Neural cell (in vitro differentiated cells): Measurements from ENCODE around the gene LUZP1.

Experiments
- EZH2 ChIP-seq: fragments of 200-600, 300-800 bp; shearing (Covaris generic), sonication (generic); IDR thresholded peaks from 2 replicates; pipeline ENCODE4 v1.6.1; 2014; ENCODE audit warnings: antibody characterized with exemption, low read length, borderline replicate concordance, mild to moderate bottlenecking; ENCODE audit not compliant: insufficient read depth, poor library complexity, severe bottlenecking
- TAF1 ChIP-seq: IDR thresholded peaks from 2 replicates; pipeline ENCODE4 v1.6.1; 2012; ENCODE audit warnings: low read depth
- TF ChIP-seq, protein P1 (sequence below): fragments of 450-650 bp; IDR thresholded peaks from 2 replicates; pipeline ENCODE4 v1.5.1; 2014; ENCODE audit warnings: antibody characterized with exemption, mild to moderate bottlenecking, moderate library complexity; ENCODE audit not compliant: poor library complexity, severe bottlenecking

GRCh38 chr1:23133587-23133986 is 35.1 kb downstream of the LUZP1 start:
- TF ChIP-seq, protein P1, sequence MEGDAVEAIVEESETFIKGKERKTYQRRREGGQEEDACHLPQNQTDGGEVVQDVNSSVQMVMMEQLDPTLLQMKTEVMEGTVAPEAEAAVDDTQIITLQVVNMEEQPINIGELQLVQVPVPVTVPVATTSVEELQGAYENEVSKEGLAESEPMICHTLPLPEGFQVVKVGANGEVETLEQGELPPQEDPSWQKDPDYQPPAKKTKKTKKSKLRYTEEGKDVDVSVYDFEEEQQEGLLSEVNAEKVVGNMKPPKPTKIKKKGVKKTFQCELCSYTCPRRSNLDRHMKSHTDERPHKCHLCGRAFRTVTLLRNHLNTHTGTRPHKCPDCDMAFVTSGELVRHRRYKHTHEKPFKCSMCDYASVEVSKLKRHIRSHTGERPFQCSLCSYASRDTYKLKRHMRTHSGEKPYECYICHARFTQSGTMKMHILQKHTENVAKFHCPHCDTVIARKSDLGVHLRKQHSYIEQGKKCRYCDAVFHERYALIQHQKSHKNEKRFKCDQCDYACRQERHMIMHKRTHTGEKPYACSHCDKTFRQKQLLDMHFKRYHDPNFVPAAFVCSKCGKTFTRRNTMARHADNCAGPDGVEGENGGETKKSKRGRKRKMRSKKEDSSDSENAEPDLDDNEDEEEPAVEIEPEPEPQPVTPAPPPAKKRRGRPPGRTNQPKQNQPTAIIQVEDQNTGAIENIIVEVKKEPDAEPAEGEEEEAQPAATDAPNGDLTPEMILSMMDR = no peak
- TF ChIP-seq EZH2 (no peak), TAF1 (no peak)
